ENCODE data around the gene CALML5. TPM values are rescaled to one million over a fixed set of nuclear protein-coding genes. Genes with fewer than 3 reads are reported as not detected.

CALML5 gene
- total and polyA plus RNA-seq, 2 of the 4 experiments (the other 2 are of a cell fraction), result not detected

GRCh38 chr10:5515948-5516761, 16.8 kb upstream of the CALML5 start:
- H4K8ac ChIP-seq (ENCODE audit: low read depth in 2 of 2, low read length in 2 of 2), result no peak overlapping the region
- BruUV-seq (replicated peaks), result no TSS peak
- CTCF ChIA-PET, result no interaction called here
- H2AK5ac ChIP-seq (ENCODE audit: low read depth, low read length), result no peak overlapping the region
- no peak overlapping the region for H4K5ac ChIP-seq (ENCODE audit: low read depth, low read length)
- H3K36me3 ChIP-seq (ENCODE audit: control insufficient read depth, insufficient read depth, low read length), result no peaks in the 10 kb centered on the region
- peaks cover 27% of the 10 kb centered on the region for H3K27me3 ChIP-seq (ENCODE audit: control insufficient read depth, insufficient read depth, low read length)
- no peaks in the 10 kb centered on the region for H4K20me1 ChIP-seq (ENCODE audit: insufficient read depth, low read length)
- no peak overlapping the region for H3K4me2 ChIP-seq (ENCODE audit: low read depth, low read length)
- no peak overlapping the region for H3K27ac ChIP-seq (ENCODE audit: insufficient read depth, low read length)
- POLR2A ChIA-PET (ENCODE audit: unreplicated experiment), result no interaction called here
- intact Hi-C loops (cut with micrococcal nuclease), result no loop called here
- in situ Hi-C loops (cut with MboI; ENCODE audit: low sequenced_read_pairs), result no loop called here
- dilution Hi-C loops (cut with HindIII; ENCODE audit: low sequenced_read_pairs, unreplicated experiment), result no loop called here
- ATAC-seq (ENCODE audit: low read depth), result no peak
- H2BK15ac ChIP-seq (ENCODE audit: low read depth, low read length), result no peak overlapping the region
- WGBS, 2 experiments (ENCODE audit: extremely low coverage in 2 of 2, insufficient read length in 1 of 2), result 62% methylated on average over 9 of the region's 10 CpGs; no CpG with 5 or more reads in 1 of the 2 experiments
- H3K79me1 ChIP-seq (ENCODE audit: low read depth in 1 of 2, low read length in 2 of 2), result no peaks in the 10 kb centered on the region
- H3K9me3 ChIP-seq (ENCODE audit: control insufficient read depth, insufficient read depth, low read length), result no peaks in the 10 kb centered on the region
- H4K91ac ChIP-seq (ENCODE audit: insufficient read depth, low read depth, low read length), result no peak overlapping the region
- H3K14ac ChIP-seq (replicated peaks; ENCODE audit: low read depth, low read length), result no peak overlapping the region
- no peak overlapping the region; the same call in 1 of the 2 replicates for H3K23ac ChIP-seq (ENCODE audit: low read depth, low read length)
- no peak overlapping the region for H3K9ac ChIP-seq (ENCODE audit: low read depth, low read length)
- TF ChIP-seq POLR2A (IDR thresholded peaks at IDR 0.05; ENCODE audit: low read depth, low read length) (no peak), MAZ (IDR thresholded peaks at IDR 0.05; ENCODE audit: borderline replicate concordance, low read depth, low read length) (no peak), RCOR1 (IDR thresholded peaks at IDR 0.05; ENCODE audit: insufficient replicate concordance, low read length) (no peak)
- TF ChIP-seq, protein P1, sequence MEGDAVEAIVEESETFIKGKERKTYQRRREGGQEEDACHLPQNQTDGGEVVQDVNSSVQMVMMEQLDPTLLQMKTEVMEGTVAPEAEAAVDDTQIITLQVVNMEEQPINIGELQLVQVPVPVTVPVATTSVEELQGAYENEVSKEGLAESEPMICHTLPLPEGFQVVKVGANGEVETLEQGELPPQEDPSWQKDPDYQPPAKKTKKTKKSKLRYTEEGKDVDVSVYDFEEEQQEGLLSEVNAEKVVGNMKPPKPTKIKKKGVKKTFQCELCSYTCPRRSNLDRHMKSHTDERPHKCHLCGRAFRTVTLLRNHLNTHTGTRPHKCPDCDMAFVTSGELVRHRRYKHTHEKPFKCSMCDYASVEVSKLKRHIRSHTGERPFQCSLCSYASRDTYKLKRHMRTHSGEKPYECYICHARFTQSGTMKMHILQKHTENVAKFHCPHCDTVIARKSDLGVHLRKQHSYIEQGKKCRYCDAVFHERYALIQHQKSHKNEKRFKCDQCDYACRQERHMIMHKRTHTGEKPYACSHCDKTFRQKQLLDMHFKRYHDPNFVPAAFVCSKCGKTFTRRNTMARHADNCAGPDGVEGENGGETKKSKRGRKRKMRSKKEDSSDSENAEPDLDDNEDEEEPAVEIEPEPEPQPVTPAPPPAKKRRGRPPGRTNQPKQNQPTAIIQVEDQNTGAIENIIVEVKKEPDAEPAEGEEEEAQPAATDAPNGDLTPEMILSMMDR (conservative IDR thresholded peaks at IDR 0.05; ENCODE audit: low read depth, low read length), result no peak
- no peaks in the 10 kb centered on the region for H3K4me1 ChIP-seq (ENCODE audit: control insufficient read depth, insufficient read depth, low read length)
- no peak overlapping the region for H2BK20ac ChIP-seq (ENCODE audit: low read depth, low read length)
- no peak overlapping the region for H3K18ac ChIP-seq (ENCODE audit: low read depth, low read length)
- H3K4me3 ChIP-seq (ENCODE audit: insufficient read depth, low read depth, low read length), result no peak overlapping the region
- H2AFZ ChIP-seq (replicated peaks; ENCODE audit: low read length, poor library complexity), result no peak overlapping the region
- H2AK9ac ChIP-seq (replicated peaks; ENCODE audit: low read depth, low read length, poor library complexity), result no peak overlapping the region
- H3K9me1 ChIP-seq (ENCODE audit: insufficient read depth, low read length), result no peaks in the 10 kb centered on the region
- DNase-seq, result no peak
- no peak overlapping the region for H3K4ac ChIP-seq (ENCODE audit: low read depth, low read length)
- H2BK5ac ChIP-seq (ENCODE audit: low read depth, low read length, poor library complexity, severe bottlenecking), result no peak overlapping the region
- no peak overlapping the region for H2BK120ac ChIP-seq (ENCODE audit: low read depth, low read length)
- H3K56ac ChIP-seq (ENCODE audit: extremely low read depth, insufficient read depth, low read length), result no peak overlapping the region

Measured in IMR-90 (cell line).